ENCODE data around the gene FHAD1. TPM values are rescaled to one million over a fixed set of nuclear protein-coding genes. Genes with fewer than 3 reads are reported as not detected.
A peak's percentile ranks its signal among the peaks of the same experiment; 100 is the strongest.

Gene FHAD1
- total and polyA plus RNA-seq, 4 donors, result under 0.01 to 0.13 (median 0.05) TPM; not detected in 1

GRCh38 chr1:15220825-15221431, 26.1 kb upstream of the FHAD1 start:
- WGBS, result 59% methylated on average over 7 of the region's 7 CpGs
- TF ChIP-seq NR2F2 (IDR thresholded peaks at IDR 0.05), result peak; percentile 23
- TF ChIP-seq ZBTB33 (IDR thresholded peaks at IDR 0.05), result no peak
- no peaks in the 10 kb centered on the region for H3K4me1 ChIP-seq (ENCODE audit: control insufficient read depth in 4 of 4, insufficient read depth in 4 of 4, low read length in 3 of 4)
- peaks cover 0 to 3% (median 0%) of the 10 kb centered on the region in 4 donors for H3K9me3 ChIP-seq (ENCODE audit: control insufficient read depth in 4 of 4, low read length in 3 of 4)
- no peaks in the 10 kb centered on the region for H3K36me3 ChIP-seq (ENCODE audit: control insufficient read depth in 4 of 4, insufficient read depth in 3 of 4, low read depth in 1 of 4, low read length in 3 of 4)
- no peak overlapping the region for H3K27ac ChIP-seq (ENCODE audit: low read depth in 1 of 2, low read length in 2 of 2)
- peaks cover 0 to 7% (median 0%) of the 10 kb centered on the region in 4 donors for H3K27me3 ChIP-seq (ENCODE audit: control insufficient read depth in 4 of 4, insufficient read depth in 4 of 4, low read length in 3 of 4)
- no peak overlapping the region for H3K4me3 ChIP-seq (ENCODE audit: low read depth in 1 of 3, low read length in 3 of 3)
- no peak for DNase-seq (ENCODE audit: low spot score)
- H3K9ac ChIP-seq (ENCODE audit: low read depth in 1 of 2, low read length in 2 of 2), result no peak overlapping the region

GRCh38 chr1:15222653-15223303, 24.2 kb upstream of the FHAD1 start:
- Histone ChIP-seq H3K27ac (ENCODE audit: low read depth in 1 of 2, low read length in 2 of 2) (no peak overlapping the region), H3K4me1 (ENCODE audit: control insufficient read depth in 4 of 4, insufficient read depth in 4 of 4, low read length in 3 of 4) (no peaks in the 10 kb centered on the region), H3K9ac (ENCODE audit: low read depth in 1 of 2, low read length in 2 of 2) (no peak overlapping the region), H3K9me3 (ENCODE audit: control insufficient read depth in 4 of 4, low read length in 3 of 4) (peaks cover 0 to 3% (median 0%) of the 10 kb centered on the region in 4 donors), H3K27me3 (ENCODE audit: control insufficient read depth in 4 of 4, insufficient read depth in 4 of 4, low read length in 3 of 4) (peaks cover 0 to 7% (median 0%) of the 10 kb centered on the region in 4 donors), H3K4me3 (ENCODE audit: low read depth in 1 of 3, low read length in 3 of 3) (no peak overlapping the region), H3K36me3 (ENCODE audit: control insufficient read depth in 4 of 4, insufficient read depth in 3 of 4, low read depth in 1 of 4, low read length in 3 of 4) (no peaks in the 10 kb centered on the region)
- DNase-seq (ENCODE audit: low spot score), result no peak
- TF ChIP-seq YY1 (IDR thresholded peaks at IDR 0.05), result no peak
- TF ChIP-seq TAF1 (conservative IDR thresholded peaks at IDR 0.05), result no peak
- no peak for TF ChIP-seq RXRA (IDR thresholded peaks at IDR 0.05)
- no peak for TF ChIP-seq FOXA2 (IDR thresholded peaks at IDR 0.05)
- no peak for TF ChIP-seq EGR1 (IDR thresholded peaks at IDR 0.05; ENCODE audit: low read depth in 2 of 2)
- TF ChIP-seq GABPA (IDR thresholded peaks at IDR 0.05 in 1 of 2, conservative IDR thresholded peaks at IDR 0.05 in 1 of 2), result no peak
- no peak for TF ChIP-seq CTCF (IDR thresholded peaks at IDR 0.05; ENCODE audit: low read depth, low read length, missing input control)
- TF ChIP-seq, protein P1, sequence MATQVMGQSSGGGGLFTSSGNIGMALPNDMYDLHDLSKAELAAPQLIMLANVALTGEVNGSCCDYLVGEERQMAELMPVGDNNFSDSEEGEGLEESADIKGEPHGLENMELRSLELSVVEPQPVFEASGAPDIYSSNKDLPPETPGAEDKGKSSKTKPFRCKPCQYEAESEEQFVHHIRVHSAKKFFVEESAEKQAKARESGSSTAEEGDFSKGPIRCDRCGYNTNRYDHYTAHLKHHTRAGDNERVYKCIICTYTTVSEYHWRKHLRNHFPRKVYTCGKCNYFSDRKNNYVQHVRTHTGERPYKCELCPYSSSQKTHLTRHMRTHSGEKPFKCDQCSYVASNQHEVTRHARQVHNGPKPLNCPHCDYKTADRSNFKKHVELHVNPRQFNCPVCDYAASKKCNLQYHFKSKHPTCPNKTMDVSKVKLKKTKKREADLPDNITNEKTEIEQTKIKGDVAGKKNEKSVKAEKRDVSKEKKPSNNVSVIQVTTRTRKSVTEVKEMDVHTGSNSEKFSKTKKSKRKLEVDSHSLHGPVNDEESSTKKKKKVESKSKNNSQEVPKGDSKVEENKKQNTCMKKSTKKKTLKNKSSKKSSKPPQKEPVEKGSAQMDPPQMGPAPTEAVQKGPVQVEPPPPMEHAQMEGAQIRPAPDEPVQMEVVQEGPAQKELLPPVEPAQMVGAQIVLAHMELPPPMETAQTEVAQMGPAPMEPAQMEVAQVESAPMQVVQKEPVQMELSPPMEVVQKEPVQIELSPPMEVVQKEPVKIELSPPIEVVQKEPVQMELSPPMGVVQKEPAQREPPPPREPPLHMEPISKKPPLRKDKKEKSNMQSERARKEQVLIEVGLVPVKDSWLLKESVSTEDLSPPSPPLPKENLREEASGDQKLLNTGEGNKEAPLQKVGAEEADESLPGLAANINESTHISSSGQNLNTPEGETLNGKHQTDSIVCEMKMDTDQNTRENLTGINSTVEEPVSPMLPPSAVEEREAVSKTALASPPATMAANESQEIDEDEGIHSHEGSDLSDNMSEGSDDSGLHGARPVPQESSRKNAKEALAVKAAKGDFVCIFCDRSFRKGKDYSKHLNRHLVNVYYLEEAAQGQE (IDR thresholded peaks at IDR 0.05), result no peak
- TF ChIP-seq, protein P2, sequence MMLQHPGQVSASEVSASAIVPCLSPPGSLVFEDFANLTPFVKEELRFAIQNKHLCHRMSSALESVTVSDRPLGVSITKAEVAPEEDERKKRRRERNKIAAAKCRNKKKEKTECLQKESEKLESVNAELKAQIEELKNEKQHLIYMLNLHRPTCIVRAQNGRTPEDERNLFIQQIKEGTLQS (IDR thresholded peaks at IDR 0.05), result no peak
- TF ChIP-seq JUND (IDR thresholded peaks at IDR 0.05), result no peak
- no peak for TF ChIP-seq HNF4G (IDR thresholded peaks at IDR 0.05)
- 92% methylated on average over 4 of the region's 4 CpGs for WGBS

Data from liver (tissue), 9 donors.